Bone marrow (tissue), 2 donors: Measurements from ENCODE around the gene SLC5A2.
"Not testable (repeated sequence)": the region's sequence is repeated elsewhere in the genome, so short reads cannot be mapped to it uniquely, and the experiment has no call there.

Experiments used
- DNase-seq, 2 donors: peaks; one replicate each; lab custom pipeline; 2025; lab: John Stamatoyannopoulos, UW

Gene SLC5A2

GRCh38 chr16:31475946-31476302 lies 7.0 kb upstream of the SLC5A2 start:
- DNase-seq: no peak

- peak; percentile 67 to 81 for DNase-seq
Observed at GRCh38 chr16:31476303-31477219, 6.4 kb upstream of the SLC5A2 start.

- peak; percentile 25 to 64 for DNase-seq
Observed at GRCh38 chr16:31477220-31478216, 5.4 kb upstream of the SLC5A2 start.

- no peak for DNase-seq
Observed at GRCh38 chr16:31478956-31479355, 4.0 kb upstream of the SLC5A2 start.

GRCh38 chr16:31479751-31480150 lies 3.2 kb upstream of the SLC5A2 start:
- DNase-seq: no peak

- no peak for DNase-seq
Observed at GRCh38 chr16:31480851-31481536, 1.9 kb upstream of the SLC5A2 start.

- DNase-seq: not testable (repeated sequence)
Observed at GRCh38 chr16:31484048-31484447, 1.1 kb downstream of the SLC5A2 start.

- DNase-seq: no peak
Observed at GRCh38 chr16:31484491-31485171, 1.7 kb downstream of the SLC5A2 start.

GRCh38 chr16:31485571-31485970 lies 2.6 kb downstream of the SLC5A2 start:
- no peak for DNase-seq

GRCh38 chr16:31486045-31486444 lies 3.1 kb downstream of the SLC5A2 start:
- DNase-seq: no peak

GRCh38 chr16:31487071-31487719 lies 4.3 kb downstream of the SLC5A2 start:
- no peak for DNase-seq

GRCh38 chr16:31487720-31488467 lies 5.0 kb downstream of the SLC5A2 start:
- DNase-seq: peak in 1 of 2 donors; percentile 13

GRCh38 chr16:31488468-31489297 lies 5.8 kb downstream of the SLC5A2 start:
- no peak for DNase-seq

GRCh38 chr16:31489298-31489564 lies 6.3 kb downstream of the SLC5A2 start:
- no peak for DNase-seq

- no peak for DNase-seq
Observed at GRCh38 chr16:31489616-31490584, 7.0 kb downstream of the SLC5A2 start.

GRCh38 chr16:31491778-31492418 lies 9.0 kb downstream of the SLC5A2 start:
- no peak for DNase-seq

- no peak for DNase-seq
Observed at GRCh38 chr16:31493506-31494125, 10.7 kb downstream of the SLC5A2 start.
